Left lobe of liver (tissue), 2 donors: Measurements from ENCODE around the gene CCKAR. TPM values are rescaled to one million over a fixed set of nuclear protein-coding genes. Genes with fewer than 3 reads are reported as not detected.
A peak's percentile ranks its signal among the peaks of the same experiment; 100 is the strongest.

Experiments
- ATAC-seq: fragments of 200-7000 bp; cut with Tn5 transposase; one replicate; pipeline ENCODE4 v1.9.1; 2020; ENCODE audit warnings: mild to moderate bottlenecking, moderate library complexity
- DNase-seq: peaks from one replicate; pipeline ENCODE4 v3.0.0-alpha.2; 2020; ENCODE audit warnings: low spot score
- total RNA-seq: library from RNA; stranded (reverse); gene quantifications from one replicate; pipeline ENCODE4 v1.2.1, GENCODE V29; 2021
- donor health status: DM: no; HTN: no; CAD: no; lungs with moderate emphysema.
- donor health status: DM: no; HTN: yes; CAD: no.

Gene CCKAR
- total RNA-seq, 1 donor from 2014 or later: not detected

DNA sequence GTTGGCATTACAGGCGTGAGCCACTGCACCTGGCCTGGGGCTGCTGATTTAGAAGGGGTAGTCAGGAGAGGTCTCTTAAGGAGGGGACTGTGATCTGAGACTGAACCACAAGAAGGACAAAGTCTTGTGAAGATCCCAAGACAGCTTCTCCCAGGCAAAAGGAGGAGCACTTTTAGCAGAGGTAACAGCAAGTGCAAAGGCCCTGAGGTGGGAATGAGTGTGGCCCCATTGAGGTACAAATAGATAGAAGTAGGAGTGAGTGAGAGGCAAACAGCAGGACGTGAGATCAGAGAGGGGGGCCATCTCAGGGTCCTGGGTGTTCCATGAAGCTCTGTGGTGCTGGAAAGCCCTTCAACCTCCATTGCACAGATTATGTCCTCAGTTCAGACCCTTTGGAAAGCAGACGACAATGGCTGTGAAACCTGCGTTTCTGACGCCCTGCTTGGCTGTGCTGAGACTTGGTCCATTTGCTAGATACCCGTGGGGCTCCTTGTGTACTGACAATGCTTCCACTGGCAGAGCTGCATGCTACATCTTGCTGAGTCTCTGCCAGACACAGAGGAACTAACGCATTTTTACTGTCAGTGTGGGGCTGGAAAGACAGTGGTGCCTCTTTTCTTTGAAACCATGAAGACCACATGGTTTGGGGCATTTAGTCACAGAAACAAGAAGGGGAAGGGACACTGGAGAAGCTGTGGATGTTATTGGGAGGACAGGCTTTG lies 1.3 kb upstream of the CCKAR start:
- DNase-seq (no peak), ATAC-seq (no peak)

DNA sequence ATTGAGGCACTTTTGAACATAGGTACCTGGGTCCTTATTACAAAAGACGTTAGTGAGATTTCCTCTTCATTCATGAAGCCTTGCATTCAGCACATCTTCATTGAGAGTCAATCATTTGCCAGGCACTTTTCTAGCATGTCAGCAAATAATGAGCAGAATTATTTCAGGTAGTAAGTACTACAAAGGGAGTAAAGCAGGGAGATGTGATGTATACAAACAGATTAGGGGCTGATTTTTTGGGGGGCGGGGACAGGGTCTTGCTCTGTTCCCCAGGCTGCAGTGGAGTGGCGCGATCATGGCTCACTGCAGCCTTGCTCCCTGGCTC lies 638 bp upstream of the CCKAR start:
- ATAC-seq (no peak), DNase-seq (no peak)

DNA sequence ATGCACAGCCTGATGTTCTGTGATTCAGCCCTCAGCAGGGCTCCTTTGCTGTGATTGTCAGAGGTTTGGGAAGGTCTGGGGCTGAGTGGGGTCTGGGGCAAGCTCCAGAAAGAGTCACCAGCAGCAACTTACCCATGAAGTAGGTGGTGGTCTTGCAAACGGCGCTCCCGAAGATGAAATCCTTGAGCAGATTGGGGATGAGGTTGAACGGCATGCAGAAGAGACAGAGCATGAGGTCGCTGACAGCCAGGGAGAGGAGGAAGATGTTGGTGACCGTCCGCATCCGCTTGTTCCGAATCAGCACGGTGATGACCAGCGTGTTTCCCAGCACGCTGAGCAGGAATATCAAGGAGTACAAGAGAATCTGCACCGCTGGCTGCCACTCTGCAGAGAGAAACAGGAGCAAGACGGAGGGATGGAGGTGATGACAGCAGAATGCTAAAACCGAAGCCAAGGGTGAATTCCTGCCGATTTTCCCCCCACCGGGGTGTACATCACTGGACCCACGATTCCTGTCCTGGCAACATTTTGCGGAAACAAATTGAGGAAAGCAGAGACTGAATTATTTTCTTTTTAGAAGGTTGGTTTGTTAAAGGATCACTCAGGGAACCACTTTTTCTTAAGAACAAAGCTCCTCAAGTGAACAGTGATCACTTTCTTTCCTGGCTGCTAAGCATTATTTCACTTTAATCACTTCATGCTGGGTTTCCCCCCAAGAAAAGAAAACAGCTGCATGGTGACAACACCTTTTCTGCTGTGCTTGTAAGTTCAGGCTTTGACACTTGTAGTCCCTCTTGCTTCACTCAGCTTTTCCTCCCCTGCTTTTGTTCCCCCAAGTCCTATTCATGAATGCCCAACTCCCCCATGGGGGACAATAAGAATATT lies 941 bp downstream of the CCKAR start:
- DNase-seq: no peak
- no peak for ATAC-seq

DNA sequence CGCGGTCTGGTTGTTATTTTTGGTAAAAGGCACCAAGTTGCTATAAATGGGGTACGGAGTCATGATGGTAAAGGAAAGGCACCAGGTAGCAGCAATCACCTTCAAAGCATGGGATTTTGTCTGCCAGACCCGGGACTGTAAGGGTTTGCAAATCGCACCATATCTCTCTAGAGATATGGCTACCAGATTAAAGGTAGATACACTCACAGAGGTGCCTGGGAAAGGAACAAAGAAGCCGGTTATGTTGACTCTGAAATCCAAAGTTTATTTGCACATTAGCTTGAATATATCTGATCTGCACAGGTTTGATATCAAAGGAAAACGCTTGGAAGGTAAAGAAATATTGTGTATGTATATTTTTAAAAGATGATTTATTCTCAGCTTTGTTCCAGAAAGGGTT lies 4.6 kb downstream of the CCKAR start:
- ATAC-seq: no peak
- DNase-seq: no peak

DNA sequence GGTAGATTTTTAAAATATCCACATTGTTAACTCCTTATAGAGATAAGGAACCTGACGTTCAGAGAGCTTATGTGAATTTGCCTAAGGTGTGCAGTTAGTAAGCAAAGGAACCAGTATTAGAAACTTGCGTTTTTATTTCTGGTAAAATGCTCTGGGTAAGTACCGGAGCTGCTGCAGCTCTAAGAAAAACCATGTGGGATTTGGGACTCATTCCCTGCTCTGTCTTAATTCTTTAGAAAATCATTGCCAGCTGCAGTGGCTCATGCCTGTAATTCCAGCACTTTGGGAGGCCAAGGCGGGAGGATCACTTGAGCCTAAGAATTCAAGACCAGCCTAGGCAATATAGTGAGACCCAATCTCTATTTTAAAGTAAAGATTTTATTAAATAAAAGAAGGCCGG lies 5.8 kb downstream of the CCKAR start:
- DNase-seq (peak; percentile 1), ATAC-seq (no peak)

DNA sequence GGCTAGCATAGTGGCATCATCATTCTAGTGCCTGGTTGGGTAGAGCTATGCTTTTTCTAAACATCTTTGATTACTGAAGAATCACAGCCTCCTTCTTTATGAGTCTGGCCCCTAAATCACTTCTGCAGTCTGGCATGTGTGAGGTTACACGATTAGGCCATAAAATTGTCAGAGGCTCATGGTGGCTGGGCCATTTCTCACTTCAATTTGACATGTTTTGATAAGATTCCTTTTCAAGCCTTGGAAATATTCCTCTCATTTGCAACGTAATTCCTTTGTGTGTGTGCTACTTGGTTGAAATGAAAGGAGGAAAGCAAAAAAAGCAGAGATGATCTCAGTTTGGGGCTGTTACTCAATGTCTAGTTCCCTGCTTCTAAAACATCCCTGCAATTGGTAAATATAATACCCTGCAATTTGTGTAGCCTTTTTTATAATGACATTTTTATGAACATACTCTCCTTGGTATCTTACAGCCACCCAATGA lies 6.2 kb downstream of the CCKAR start:
- no peak for DNase-seq
- no peak for ATAC-seq

DNA sequence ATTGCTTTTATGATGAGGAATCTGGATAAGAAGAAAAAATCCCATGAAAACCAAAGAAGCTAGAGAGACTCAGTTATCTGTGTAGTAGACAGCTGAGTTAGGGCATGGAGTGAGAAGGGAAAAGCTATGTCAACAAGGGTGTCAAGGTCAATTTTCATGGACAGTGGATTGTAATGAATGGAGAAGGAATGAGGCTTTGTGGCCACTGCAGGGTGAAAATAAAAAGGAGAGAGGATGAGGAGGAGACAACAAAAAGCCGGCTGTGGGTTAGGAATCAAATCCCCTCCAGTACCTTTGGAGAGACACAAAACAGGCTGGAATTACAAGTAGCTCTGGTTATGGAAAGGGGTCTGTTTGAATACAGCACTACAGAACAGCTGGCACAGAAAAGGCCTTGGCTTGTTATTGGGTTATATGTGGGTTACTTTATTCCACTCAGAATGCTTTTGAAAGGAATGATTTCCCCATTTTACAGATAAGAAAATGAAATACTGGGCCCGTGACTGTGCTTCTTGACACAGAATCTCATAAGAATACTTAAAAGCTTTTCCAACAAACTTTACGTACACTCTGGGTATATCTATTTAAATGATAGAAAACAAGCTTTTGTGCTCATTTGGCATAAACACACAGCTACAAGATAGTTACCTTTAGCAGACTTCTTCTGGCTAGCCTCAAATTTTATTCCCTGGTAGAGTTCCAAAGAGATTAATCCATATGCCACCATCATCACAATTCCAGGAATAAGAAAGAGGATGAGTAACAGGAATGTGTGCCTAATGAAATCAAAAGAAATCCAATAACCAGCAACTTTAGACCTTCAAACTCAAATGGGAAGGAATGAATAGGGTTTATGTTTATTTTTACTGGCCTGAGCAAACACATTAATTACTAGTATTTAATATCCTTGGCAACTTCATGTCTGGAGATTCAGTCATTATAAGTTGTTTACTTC lies 7.5 kb downstream of the CCKAR start:
- no peak for ATAC-seq
- DNase-seq: peak; percentile 11

DNA sequence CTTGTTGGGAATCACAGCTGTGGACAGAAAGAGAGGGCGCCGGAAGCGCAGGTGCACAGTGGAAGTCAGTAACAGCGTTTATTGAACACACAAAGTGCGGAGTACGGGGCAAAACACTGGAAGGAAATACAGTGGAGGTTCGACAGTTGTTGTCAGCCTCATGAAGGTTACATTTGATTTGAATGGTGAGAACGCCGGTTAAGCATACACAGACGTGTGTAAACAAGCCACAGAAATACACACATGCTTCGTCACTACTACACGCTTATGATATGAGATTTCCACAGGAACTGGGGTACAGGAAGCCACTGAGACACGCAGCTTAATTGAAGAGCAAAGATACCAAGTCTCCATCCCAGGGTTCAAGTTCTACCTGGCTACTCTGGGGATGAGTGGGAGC lies 12.0 kb downstream of the CCKAR start:
- ATAC-seq (no peak), DNase-seq (no peak)

DNA sequence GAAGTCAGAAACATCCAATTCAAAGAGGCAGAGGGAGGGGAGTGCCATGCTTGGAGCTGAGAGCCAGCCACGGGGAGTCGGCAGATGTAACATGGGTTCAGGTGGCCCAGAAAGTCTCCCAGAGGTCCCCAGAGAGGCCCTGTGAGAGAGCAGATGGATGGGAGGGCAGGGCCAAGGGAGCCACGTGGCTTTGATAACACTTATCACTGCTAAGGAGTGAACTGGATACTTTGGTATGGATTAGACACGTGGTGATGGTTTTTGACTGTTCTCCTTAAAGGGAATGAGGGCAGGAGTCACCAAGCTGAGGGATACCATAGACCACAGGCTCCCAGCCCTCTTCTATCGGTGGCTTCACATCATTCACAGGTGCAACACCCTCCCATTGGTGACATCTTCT lies 13.7 kb downstream of the CCKAR start:
- ATAC-seq (no peak), DNase-seq (no peak)

DNA sequence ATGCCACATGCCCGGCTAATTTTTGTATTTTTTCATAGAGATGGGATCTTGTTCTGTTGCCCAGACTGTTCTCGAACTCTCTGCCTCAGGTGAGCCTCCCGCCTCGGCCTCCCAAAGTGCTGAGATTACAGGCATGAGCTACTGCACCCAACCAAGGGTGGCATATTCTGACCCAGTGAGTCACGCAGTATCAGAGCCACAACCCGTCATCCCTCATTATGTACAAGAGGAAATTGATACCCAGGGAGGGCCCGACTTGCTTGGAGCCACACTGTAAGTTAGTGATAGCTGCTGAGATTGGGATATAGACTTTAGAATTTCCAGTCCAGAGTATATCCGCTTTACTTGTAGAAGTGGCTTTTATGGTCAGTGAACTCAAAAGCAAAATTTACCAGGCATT lies 14.6 kb downstream of the CCKAR start:
- DNase-seq (no peak), ATAC-seq (no peak)

DNA sequence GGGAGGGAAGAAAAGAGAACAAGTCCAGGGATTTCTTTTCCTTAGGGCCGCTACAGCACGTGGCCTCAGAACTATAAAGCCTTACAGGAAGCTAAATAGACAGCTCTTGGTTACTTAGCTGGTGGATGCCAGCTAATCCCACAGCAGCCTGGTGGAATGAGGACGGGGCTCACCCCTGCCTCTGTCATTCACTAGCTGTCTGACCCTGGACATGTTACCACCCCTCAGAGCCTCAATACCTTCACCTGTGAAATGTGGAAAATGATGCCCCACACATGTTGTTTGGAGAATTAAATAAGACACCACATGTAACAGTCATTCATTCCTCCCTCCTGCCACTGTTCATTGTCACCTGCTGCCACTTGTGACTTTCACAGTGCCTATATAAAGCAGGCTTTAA lies 15.7 kb downstream of the CCKAR start:
- DNase-seq: no peak
- no peak for ATAC-seq

DNA sequence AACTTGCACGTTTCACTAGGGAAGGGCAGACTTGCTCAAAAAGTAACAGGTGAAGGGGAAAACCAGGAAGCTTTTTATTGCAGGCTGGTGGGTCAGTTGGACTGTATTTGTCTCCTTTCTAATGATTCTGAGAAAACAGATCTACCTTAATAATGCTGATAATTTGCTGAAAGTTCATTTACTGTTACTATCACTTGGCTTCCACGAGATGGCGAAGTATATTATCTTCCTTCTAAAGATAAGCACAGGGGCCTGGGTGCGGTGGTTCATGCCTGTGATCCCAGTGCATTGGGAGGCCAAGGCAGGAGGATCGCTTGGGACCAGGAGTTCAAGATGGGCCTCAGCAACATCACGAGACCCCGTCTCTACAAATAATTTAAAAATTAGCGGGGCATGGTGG lies 16.4 kb downstream of the CCKAR start:
- no peak for DNase-seq
- ATAC-seq: no peak

DNA sequence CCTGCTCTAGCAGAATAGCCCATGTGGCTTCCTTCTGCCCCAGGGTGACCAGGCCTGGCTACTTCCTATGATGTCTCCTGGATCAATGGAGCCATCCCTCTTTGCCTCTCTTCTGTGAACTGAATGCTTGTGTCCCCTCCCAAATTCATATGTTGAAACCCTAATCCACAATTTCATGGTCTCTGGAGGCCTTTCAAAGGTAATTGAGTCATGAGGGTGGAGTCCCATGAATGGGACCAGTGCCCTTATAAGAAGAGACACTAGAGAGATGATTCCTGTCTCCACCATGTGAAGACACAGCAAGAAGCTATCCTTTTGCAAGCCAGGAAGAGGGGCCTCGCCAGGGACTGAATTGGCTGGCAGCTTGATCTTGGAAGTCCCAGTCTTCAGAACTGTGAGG lies 18.4 kb downstream of the CCKAR start:
- DNase-seq (peak; percentile 7), ATAC-seq (no peak)

DNA sequence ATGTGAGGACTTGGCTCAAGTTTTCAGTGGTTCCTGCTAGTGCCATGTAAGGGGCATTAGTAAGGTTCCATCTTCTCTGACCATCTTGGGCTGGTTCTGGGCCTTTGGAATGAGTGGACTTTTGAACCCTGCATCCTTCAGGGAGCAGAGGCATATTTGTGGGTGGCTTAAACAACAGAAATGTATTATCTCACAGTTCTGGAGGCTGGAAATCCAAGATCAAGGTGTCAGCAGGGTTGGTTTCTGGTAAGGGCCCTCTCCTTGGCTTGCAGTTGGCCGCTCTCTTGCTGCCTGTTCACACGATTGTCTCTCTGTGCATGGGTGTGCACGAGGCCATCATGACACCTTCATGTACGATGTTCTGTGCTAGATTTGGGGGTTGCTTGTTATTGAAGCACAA lies 21.3 kb downstream of the CCKAR start:
- no peak for ATAC-seq
- peak; percentile 8 for DNase-seq

DNA sequence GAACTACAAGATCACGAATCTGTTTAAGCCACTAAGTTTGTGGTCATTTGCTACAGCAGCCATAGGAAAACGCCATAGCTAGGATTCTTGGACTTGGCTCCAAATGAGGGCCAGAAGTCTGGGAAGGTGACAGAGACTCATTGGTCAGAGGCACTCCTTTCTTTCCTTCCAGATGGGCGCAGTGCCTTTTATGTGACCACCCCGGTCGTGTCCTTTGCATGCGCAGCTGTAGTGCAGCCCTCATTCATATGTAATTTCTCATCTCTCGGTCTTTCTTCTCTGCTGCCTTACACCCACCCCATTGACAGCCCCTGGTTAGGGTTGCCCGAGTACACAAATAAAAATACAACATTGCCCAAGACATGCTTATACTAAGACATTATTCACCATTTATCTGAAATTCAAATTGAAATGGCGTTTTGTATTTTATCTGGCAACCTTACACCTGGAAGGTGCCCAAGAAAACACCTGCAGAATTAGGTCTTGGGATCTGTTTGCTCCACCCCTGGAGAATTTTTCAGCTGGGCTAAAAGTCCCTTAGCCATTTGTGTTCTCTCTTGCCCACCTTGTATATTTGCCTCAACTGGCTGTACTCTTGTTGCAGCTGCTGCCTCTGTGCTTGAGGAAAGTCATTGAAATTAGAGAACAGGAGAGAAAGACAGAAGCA lies 21.9 kb downstream of the CCKAR start:
- ATAC-seq (no peak), DNase-seq (peak; percentile 15)

DNA sequence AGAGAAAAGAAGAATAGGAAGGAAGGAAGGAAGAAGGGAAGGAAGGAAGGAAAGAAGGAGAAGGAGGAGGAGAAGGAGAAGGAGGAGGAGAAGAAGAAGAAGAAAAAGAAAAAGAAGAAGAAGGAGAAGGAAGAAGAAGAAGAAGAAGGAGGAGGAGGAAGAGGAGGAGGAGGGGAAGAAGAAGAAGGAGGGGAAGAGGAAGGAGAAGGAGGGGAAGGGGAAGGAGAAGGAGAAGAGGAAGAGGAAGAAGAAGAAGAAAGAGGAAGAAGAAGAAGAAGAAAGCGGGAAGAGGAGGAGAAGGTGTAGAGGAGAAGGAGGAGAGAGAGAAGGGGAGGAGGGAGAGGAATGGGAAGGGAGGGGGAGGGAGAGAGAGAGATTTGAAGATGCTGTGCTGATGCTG lies 22.6 kb downstream of the CCKAR start:
- ATAC-seq (no peak), DNase-seq (no peak)

DNA sequence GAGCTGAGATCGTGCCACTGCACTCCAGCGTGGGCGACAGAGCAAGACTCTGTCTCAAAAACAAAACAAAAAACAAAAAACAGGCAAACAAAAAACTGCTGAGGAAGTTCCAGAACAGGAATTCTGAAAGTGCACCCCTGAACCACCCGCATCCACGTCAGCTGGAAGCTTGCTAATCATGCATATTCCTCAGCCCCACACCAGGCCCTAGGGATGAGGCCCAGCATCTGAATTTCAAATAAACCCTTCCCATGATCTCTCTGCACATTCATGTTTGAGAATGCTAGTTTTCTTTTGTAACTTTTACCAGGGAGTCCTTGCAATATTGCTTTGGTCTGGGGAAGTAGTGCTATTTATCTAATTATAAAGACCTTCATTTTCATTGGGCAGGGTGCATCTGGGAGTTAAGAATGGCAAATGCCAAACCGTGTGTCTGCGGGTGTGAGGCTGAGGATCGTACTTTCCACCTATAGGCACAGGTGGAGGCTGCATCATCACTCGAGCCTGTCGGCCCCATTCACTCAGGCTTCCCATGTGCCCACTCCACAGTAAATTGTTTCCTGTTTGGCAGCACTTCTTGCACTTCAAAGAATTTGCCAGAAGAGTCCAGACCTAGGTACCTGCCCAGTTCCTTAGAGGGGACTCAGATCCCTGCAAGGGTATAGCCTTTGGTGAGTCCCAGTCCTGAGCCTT lies 23.6 kb downstream of the CCKAR start:
- DNase-seq (peak; percentile 7), ATAC-seq (no peak)

DNA sequence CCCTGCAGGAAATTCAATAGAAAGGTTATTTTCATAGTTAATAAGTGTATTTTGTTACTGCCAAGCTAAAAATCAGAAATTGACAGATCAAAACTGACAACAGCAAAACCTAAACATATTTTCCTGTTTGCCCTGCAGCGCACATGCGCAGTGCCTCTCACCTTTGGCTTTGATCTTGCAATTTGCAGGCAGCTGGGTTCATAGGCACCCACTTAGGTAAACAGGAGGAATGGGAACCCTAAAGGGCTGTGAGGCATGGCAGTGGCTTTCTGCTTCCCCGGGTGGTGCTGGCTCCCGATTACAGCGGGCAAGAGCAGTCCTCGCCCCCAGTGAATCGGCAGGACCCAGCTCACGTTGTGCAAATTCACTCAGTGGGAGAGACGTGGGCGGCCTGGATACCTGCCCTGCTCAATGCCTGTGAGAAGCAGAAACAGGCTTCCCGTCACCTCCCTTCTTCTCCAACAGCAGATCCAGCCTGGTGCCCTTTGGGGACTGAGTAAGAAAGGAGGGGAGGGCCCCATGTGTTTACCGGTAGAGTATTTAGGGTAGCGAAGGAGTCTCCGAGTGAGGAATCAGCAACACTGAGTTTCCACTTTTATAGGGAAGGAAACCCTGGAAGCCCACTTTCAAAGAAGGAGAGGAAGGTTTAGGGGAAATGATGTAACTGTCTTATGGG lies 25.7 kb downstream of the CCKAR start:
- DNase-seq: peak; percentile 29

DNA sequence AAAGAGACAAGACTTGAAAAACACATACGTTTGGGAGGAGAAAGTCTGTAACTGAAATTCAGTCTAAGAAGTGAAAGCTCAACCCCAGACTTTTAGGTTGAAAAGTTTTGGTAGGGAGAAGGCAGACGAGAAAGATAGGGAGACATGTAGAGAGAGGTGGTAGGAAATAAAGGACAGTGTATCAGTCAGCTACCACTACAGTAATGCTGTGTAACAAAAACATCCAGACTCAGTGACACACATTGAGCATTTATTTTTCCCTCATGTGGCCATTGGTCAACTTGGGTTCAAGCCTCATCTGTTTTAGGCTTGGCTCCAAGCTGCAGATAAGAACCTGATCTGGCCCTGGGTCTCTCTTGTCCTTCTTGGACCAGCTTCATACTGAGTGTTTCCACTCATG lies 26.9 kb downstream of the CCKAR start:
- DNase-seq: no peak
- ATAC-seq: no peak

More for the DNA sequence above, 25.7 kb downstream of the CCKAR start:
- ATAC-seq: no peak

DNA sequence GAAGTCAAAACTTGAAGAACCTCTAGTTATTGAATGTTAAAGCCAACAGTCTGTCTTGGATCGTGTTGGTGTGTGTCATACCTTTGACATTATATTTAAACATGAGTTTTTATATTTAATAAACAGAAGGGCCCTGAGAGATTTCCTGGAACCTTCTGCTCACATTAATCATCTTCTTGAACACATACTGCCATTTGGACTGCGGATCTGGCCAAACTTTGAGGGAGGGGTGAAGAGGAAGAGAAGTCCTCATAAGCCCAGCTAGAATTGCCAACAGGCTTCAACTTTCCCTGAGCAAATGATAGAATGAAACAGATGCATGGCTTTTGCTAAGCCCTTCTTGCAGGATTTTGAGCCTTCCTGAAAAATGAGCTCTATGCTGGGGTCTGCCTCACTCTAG lies 27.4 kb downstream of the CCKAR start:
- DNase-seq (peak; percentile 7), ATAC-seq (no peak)
